GM13977 (cell line): ENCODE measurements around the gene PIERCE2.

Experiments
- DNase-seq: peaks from one replicate; pipeline ENCODE4 v3.0.0; 2012; ENCODE audit warnings: low spot score
- CTCF ChIP-seq: IDR thresholded peaks from 2 replicates; pipeline ENCODE4 v1.5.1; 2012; ENCODE audit warnings: mild to moderate bottlenecking, control low read depth; ENCODE audit not compliant: insufficient read depth; ENCODE audit errors: extremely low read depth, missing control alignments
- in situ Hi-C: fragments of 300-500 bp; cut with MboI; formaldehyde crosslinking; loops from one replicate; pipeline ENCODE4 v1.12.0; 2022; ENCODE audit warnings: low sequenced_read_pairs, low pct_unique_long_range_greater_than_20kb, mixed read lengths, inconsistent platforms; ENCODE audit not compliant: unreplicated experiment

The PIERCE2 gene, protein sequence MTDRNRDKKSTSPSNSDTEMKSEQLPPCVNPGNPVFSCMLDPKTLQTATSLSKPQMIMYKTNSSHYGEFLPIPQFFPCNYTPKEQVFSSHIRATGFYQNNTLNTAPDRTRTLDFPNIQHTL

DNA sequence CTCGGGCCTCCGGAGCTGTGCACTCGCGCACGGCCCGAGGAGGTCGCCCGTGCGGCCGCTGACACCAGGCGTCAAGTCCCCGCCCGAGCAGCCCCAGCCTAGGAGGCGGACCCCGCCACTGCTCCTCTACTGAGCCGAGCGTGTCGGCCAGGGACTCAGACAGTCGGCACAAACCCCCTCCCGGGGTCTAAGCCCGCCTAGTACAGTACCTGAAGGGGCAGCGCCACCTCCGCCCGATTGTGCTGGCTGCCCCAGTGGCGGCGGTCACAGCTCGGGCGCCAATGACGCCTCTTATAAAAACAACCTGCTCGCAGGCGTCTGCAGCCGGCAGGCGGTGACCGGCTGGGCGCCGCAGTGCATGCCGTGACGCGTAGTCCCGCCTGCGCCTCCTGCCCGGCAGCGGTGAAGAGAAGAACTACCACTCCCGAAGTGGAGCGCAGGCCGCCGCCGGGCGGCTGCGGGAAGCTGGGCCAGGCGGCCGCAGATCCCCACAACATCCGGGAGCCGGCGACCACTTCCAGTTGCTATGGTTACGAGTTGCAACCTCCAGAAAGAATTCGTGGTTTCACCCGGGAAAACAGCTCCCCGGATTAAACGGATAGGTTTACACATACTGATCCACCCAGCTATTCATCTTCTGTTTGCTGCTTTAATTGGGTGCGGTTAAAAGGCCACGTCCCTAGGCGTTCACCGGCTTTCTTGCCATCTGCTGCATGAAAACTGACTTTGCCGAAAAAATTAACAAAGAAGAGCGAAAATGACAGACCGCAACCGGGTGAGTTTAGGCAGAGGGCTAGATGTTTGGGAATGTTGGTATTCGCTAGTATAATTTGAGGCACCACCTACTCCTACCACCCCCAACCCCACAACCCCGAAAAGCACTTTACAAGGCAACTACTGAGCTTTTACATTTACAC is at the start of gene PIERCE2, which contains the start of gene CCPG1:
PIERCE2 (plus strand) TSS at position 484 of the 917 bp plus-strand sequence; CDS start at position 758, 274 bp downstream.
CCPG1 (minus strand) TSS at position 348 of the 917 bp plus-strand sequence. CDS start 18,935 bp downstream, outside the sequence.
- TF ChIP-seq CTCF = peak; percentile 53
- in situ Hi-C loops = loop anchor here (25.0 kb wide), 1 partner anchor 196 kb away; no protein-coding TSS in a partner anchor
- peak; percentile 92 for DNase-seq

DNA sequence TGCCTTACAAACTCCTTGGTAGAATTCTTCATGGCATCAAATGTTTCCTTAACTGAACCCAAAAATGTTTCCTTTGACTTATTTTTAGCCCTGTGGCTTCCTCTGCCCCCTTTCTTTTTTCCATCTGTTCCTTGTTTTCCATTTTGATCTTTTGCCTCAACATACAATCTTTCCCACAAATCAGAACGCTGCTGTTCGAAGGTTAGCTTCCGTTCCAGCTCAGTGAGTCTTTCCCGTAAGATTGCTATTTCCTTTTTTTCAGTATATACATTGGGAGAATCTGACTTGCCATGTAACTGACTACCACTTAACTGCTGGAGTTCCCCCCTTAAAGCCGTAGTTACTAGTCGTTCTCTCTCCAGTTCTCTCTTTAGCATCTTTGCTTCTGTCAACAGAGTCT is 48.0 kb upstream of the PIERCE2 start:
- DNase-seq = no peak
- no peak for TF ChIP-seq CTCF
- in situ Hi-C loops = no loop called here

DNA sequence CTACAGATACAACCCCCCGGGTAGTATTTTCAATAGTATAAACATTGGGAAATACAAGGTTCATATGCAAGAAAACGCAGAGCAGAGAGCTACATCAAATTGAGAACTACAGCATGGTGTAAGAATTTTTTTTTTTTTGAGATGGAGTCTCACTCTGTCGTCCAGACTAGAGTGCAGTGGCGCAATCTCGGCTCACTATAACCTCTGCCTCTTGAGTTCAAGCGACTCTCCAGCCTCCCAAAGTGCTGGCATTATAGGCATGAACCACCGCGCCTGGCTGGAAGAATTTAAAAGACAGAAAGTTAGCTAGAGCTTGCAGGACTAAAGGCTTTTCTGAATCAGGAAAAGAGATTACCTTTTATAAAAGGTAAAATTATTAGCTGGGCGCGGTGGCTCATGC is 47.2 kb upstream of the PIERCE2 start:
- no peak for DNase-seq
- in situ Hi-C loops = no loop called here
- no peak for TF ChIP-seq CTCF

GRCh38 chr15:55362641-55363040 is 45.7 kb upstream of the PIERCE2 start:
- no peak for DNase-seq
- in situ Hi-C loops = no loop called here
- TF ChIP-seq CTCF = no peak

DNA sequence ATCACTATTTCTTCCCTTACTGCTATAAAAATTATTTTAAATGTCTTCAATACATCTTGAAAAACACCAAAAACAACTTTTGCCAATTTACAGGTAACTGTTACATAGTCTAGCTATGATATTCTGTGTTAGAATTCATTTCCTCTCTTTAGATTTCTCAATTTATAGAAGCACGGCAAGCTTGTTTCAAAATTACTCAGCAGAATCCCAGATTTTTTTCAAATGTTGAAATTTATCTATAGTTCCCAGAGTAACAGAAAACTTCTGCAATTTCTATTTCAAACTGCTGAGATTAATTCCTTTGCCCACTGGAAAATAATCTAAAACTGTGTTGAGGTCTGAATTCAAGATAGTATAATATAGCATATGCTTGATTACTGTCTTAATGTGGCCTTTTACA is 41.3 kb upstream of the PIERCE2 start:
- no peak for DNase-seq
- in situ Hi-C loops = no loop called here
- no peak for TF ChIP-seq CTCF

- no peak for TF ChIP-seq CTCF
- in situ Hi-C loops = no loop called here
- peak; percentile 18 for DNase-seq
Measured at GRCh38 chr15:55372701-55373440, 35.4 kb upstream of the PIERCE2 start.
